PFSK-1 (cell line): ENCODE data around the gene TAF4B.

Experiments
- POLR2AphosphoS5 ChIP-seq: IDR thresholded peaks from 2 replicates; pipeline ENCODE4 v1.6.1; 2012; ENCODE audit warnings: low read depth, mild to moderate bottlenecking, control low read depth, low read length, moderate library complexity
- TAF1 ChIP-seq: IDR thresholded peaks from 2 replicates; pipeline ENCODE4 v1.6.1; 2012; ENCODE audit warnings: low read length, control low read depth, borderline replicate concordance; ENCODE audit not compliant: insufficient read depth

- TF ChIP-seq POLR2AphosphoS5 (no peak), TAF1 (no peak)
Measured at GRCh38 chr18:26418225-26418624, 192.0 kb downstream of the TAF4B start.
